NB4 (cell line): ENCODE results near the gene S100B.
A peak's percentile ranks its signal among the peaks of the same experiment; 100 is the strongest.
"Not testable (repeated sequence)": the region's sequence is repeated elsewhere in the genome, so short reads cannot be mapped to it uniquely, and the experiment has no call there.

Source experiments
- DNase-seq: peaks from one replicate; pipeline ENCODE4 v3.0.0; 2010; ENCODE audit warnings: low read depth
- H3K4me3 ChIP-seq: one replicate; pipeline ENCODE4 v1.5.1; 2011; ENCODE audit warnings: mild to moderate bottlenecking, low read depth, low read length, moderate library complexity
- CTCF ChIP-seq: IDR thresholded peaks from one replicate; pipeline ENCODE4 v1.5.1; 2012; ENCODE audit warnings: low read depth, low read length
- MAX ChIP-seq: IDR thresholded peaks from 2 replicates; pipeline ENCODE4 v1.6.1; 2011; ENCODE audit warnings: low read depth, low read length
- MYC ChIP-seq: IDR thresholded peaks from 2 replicates; pipeline ENCODE4 v1.6.1; 2011; ENCODE audit warnings: low read depth, low read length
- POLR2A ChIP-seq: IDR thresholded peaks from 2 replicates; pipeline ENCODE4 v1.6.1; 2011; ENCODE audit warnings: mild to moderate bottlenecking; ENCODE audit not compliant: insufficient read length; ENCODE audit errors: extremely low read depth

Gene S100B

GRCh38 chr21:46636550-46637285 is 31.8 kb upstream of the S100B start:
- no peak for TF ChIP-seq POLR2A
- TF ChIP-seq MYC = no peak
- H3K4me3 ChIP-seq = peak overlapping the region; percentile 93
- no peak for DNase-seq

GRCh38 chr21:46636181-46636512 is 31.3 kb upstream of the S100B start:
- no peak for TF ChIP-seq MYC
- no peak for TF ChIP-seq CTCF
- no peak for TF ChIP-seq MAX
- no peak for TF ChIP-seq POLR2A
- peak overlapping the region; percentile 93 for H3K4me3 ChIP-seq
- no peak for DNase-seq

GRCh38 chr21:46635324-46636180 is 30.7 kb upstream of the S100B start, which contains the start of gene PRMT2:
PRMT2 (plus strand) TSS chr21:46635674; CDS start chr21:46636952, 1,278 bp downstream.
- no peak for TF ChIP-seq CTCF
- TF ChIP-seq MYC = peak; percentile 51
- TF ChIP-seq MAX = peak; percentile 54
- peak; percentile 96 for TF ChIP-seq POLR2A
- peak; percentile 97 for DNase-seq

GRCh38 chr21:46634966-46635323 is 30.1 kb upstream of the S100B start:
- H3K4me3 ChIP-seq = peak overlapping the region; percentile 62
- peak; percentile 96 for DNase-seq
- no peak for TF ChIP-seq CTCF
- TF ChIP-seq MYC = peak; percentile 52
- no peak for TF ChIP-seq POLR2A
- TF ChIP-seq MAX = no peak; the same call in 1 of the 2 replicates

More at GRCh38 chr21:46635324-46636180, 30.7 kb upstream of the S100B start, which contains the start of gene PRMT2:
- peak within 1 kb of the TSS; percentile 93 for H3K4me3 ChIP-seq

GRCh38 chr21:46634427-46634826 is 29.5 kb upstream of the S100B start:
- peak; percentile 17 for DNase-seq
- no peak for TF ChIP-seq MAX
- H3K4me3 ChIP-seq = peak overlapping the region; percentile 62

- no peak for TF ChIP-seq MYC
- TF ChIP-seq CTCF = no peak
- TF ChIP-seq POLR2A = no peak
- no peak for TF ChIP-seq MAX
- H3K4me3 ChIP-seq = no peak overlapping the region
- no peak for DNase-seq
These were observed 28.7 kb upstream of the S100B start for GRCh38 chr21:46633566-46633965.

- not testable (repeated sequence) for H3K4me3 ChIP-seq, DNase-seq
These were observed 26.0 kb upstream of the S100B start for GRCh38 chr21:46630915-46631314.
